CD14-positive monocyte (primary cell): Measurements from ENCODE around the gene IRF2. TPM values are rescaled to one million over a fixed set of nuclear protein-coding genes. Genes with fewer than 3 reads are reported as not detected.

Experiments used
- DNase-seq, 3 donors: peaks; one replicate each; pipeline ENCODE4 v3.0.0-alpha.2; 2011 to 2022
- H2AFZ ChIP-seq: 2 replicates; pipeline ENCODE4 v1.6.0; 2012; ENCODE audit warnings: mild to moderate bottlenecking, low read depth, low read length, inconsistent platforms; ENCODE audit not compliant: insufficient read depth, poor library complexity, severe bottlenecking
- H3K27ac ChIP-seq, 2 donors: 1 replicate in 1 of 2; 2 replicates in 1 of 2; pipeline ENCODE4 v1.5.1; 2012 to 2013; ENCODE audit warnings: low read length in 2 of 2, control low read depth in 1 of 2, inconsistent platforms in 1 of 2, low read depth in 1 of 2, mild to moderate bottlenecking in 1 of 2
- H3K27me3 ChIP-seq, 2 donors: one replicate each; pipeline versions ENCODE4 v1.6.0 to v1.6.1; 2011 to 2013; ENCODE audit warnings: low read length in 2 of 2; ENCODE audit not compliant: control insufficient read depth in 2 of 2, insufficient read depth in 2 of 2
- H3K36me3 ChIP-seq, 2 donors: replicated peaks in 1 of 2; 1 replicate in 1 of 2; 2 replicates in 1 of 2; pipeline versions ENCODE4 v1.5.1 to v1.6.1; 2012 to 2013; ENCODE audit warnings: low read length in 2 of 2, control low read depth in 1 of 2, inconsistent platforms in 1 of 2, mild to moderate bottlenecking in 1 of 2; ENCODE audit not compliant: insufficient read depth in 2 of 2, control insufficient read depth in 1 of 2
- H3K4me1 ChIP-seq, 2 donors: 1 replicate in 1 of 2; 2 replicates in 1 of 2; pipeline versions ENCODE4 v1.5.1 to v1.6.1; 2012 to 2013; ENCODE audit warnings: low read length in 2 of 2, control low read depth in 1 of 2, inconsistent platforms in 1 of 2, mild to moderate bottlenecking in 1 of 2, moderate library complexity in 1 of 2; ENCODE audit not compliant: insufficient read depth in 2 of 2, control insufficient read depth in 1 of 2
- H3K4me2 ChIP-seq: replicated peaks from 2 replicates; pipeline ENCODE3; 2012; ENCODE audit warnings: low read length, moderate library complexity, mild to moderate bottlenecking; ENCODE audit not compliant: poor library complexity, severe bottlenecking; ENCODE audit errors: extremely low read depth
- H3K4me3 ChIP-seq, 3 experiments: fragments of 200-600 bp in 1 of 3; sonication (generic) in 1 of 3; replicated peaks in 1 of 3; 1 replicate in 2 of 3; 2 replicates in 1 of 3; pipeline ENCODE4 v1.5.1; 2011 to 2013; ENCODE audit warnings: low read length in 3 of 3, mild to moderate bottlenecking in 3 of 3, control low read depth in 2 of 3, low read depth in 2 of 3, inconsistent platforms in 1 of 3, moderate library complexity in 1 of 3
- H3K79me2 ChIP-seq: 2 replicates; pipeline ENCODE4 v1.6.0; 2012; ENCODE audit warnings: mild to moderate bottlenecking, control low read depth, inconsistent platforms, low read length, moderate library complexity; ENCODE audit not compliant: insufficient read depth
- H3K9ac ChIP-seq: 2 replicates; pipeline ENCODE4 v1.6.0; 2017; ENCODE audit warnings: low read length, mild to moderate bottlenecking; ENCODE audit not compliant: insufficient read depth, poor library complexity, severe bottlenecking
- H3K9me3 ChIP-seq, 2 donors: replicated peaks in 1 of 2; 1 replicate in 1 of 2; 2 replicates in 1 of 2; pipeline versions ENCODE4 v1.5.1 to v1.6.1; 2012 to 2013; ENCODE audit warnings: low read length in 2 of 2, control low read depth in 1 of 2; ENCODE audit not compliant: control insufficient read depth in 1 of 2, insufficient read depth in 1 of 2
- H4K20me1 ChIP-seq: 2 replicates; pipeline ENCODE4 v1.6.0; 2012; ENCODE audit warnings: mild to moderate bottlenecking, low read length, control low read depth, moderate library complexity; ENCODE audit not compliant: insufficient read depth
- H3K27ac Mint-ChIP-seq, 7 donors: one replicate each; pipeline ENCODE4 v1.8.0; 2020; ENCODE audit warnings: mild to moderate bottlenecking in 7 of 7, mixed read lengths in 7 of 7, moderate library complexity in 6 of 7, inconsistent platforms in 2 of 7
- H3K27me3 Mint-ChIP-seq, 3 donors: one replicate each; pipeline ENCODE4 v1.8.0; 2021 to 2022; ENCODE audit warnings: low read depth in 3 of 3, mild to moderate bottlenecking in 3 of 3, mixed read lengths in 3 of 3, moderate library complexity in 3 of 3, inconsistent platforms in 1 of 3
- H3K36me3 Mint-ChIP-seq, 2 donors: one replicate each; pipeline ENCODE4 v1.8.0; 2020; ENCODE audit warnings: mixed read lengths in 2 of 2, inconsistent platforms in 1 of 2, mild to moderate bottlenecking in 1 of 2
- H3K4me1 Mint-ChIP-seq: one replicate; pipeline ENCODE4 v1.8.0; 2020; ENCODE audit warnings: mild to moderate bottlenecking, mixed read lengths
- H3K4me3 Mint-ChIP-seq, 2 donors: one replicate each; pipeline ENCODE4 v1.8.0; 2020; ENCODE audit warnings: mild to moderate bottlenecking in 2 of 2, mixed read lengths in 2 of 2, moderate library complexity in 1 of 2
- H3K9me3 Mint-ChIP-seq, 7 donors: one replicate each; pipeline ENCODE4 v1.8.0; 2020 to 2022; ENCODE audit warnings: mixed read lengths in 7 of 7, mild to moderate bottlenecking in 6 of 7, moderate library complexity in 6 of 7, inconsistent platforms in 2 of 7
- CTCF ChIP-seq: fragments of 200-600 bp; IDR thresholded peaks from one replicate; pipeline ENCODE4 v1.8.0; 2022; ENCODE audit warnings: antibody characterized with exemption, mild to moderate bottlenecking
- WGBS: methylation state at CpG from one replicate; pipeline ENCODE4 v1.1.5; 2013; ENCODE audit warnings: missing lambda C conversion rate; ENCODE audit not compliant: insufficient coverage; 5-methylcytosine and 5-hydroxymethylcytosine counted together
- intact Hi-C, 2 donors: fragments of 100-400 bp; cut with micrococcal nuclease; formaldehyde crosslinking; loops; one replicate each; pipeline versions ENCODE4 v1.15.0 to v1.15.1; 2023
- polyA plus RNA-seq, 3 donors: library from polyadenylated mRNA; depleted of rRNA in 1 of 3; unstranded in 2 of 3; stranded (reverse) in 1 of 3; fragments of 300-500 nt in 2 of 3; fragments of >200 nt in 1 of 3; fragmentation: Illumina TruSeq in 2 of 3; gene quantifications; 1 replicate in 2 of 3; 2 replicates in 1 of 3; pipeline ENCODE4 v1.2.3, GENCODE V29; 2012 to 2021

IRF2 gene
- polyA plus RNA-seq, 3 donors = 51.3 to 76.8 (median 56.1) TPM

DNA sequence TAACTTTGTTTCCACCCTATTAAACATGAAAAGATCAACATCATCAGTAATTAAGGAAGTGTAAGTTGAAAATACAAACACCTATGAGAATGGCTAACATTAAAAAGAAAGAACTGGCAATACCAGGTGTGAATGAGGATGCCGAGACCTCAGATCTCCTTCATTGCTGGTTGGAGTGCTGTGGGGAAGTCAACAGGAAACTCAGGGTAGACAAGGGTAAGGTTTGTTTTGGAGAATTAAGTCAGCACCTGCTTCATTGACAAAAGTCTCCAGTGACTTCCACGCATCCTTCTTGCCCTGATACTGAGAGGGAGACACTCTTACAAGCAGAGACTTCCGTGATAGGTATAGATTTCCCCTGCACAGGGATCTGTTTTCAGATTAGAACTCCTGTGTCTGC lies 106.1 kb downstream of the IRF2 start:
- no peaks in the 10 kb centered on the region for H3K36me3 ChIP-seq
- H3K4me1 ChIP-seq = peaks cover 21 to 25% of the 10 kb centered on the region in 2 donors
- no peak overlapping the region for H3K9ac ChIP-seq
- intact Hi-C loops = no loop called here
- no peak for DNase-seq
- H3K27me3 ChIP-seq = no peaks in the 10 kb centered on the region
- Mint-ChIP-seq H3K36me3 (peaks cover 2 to 6% of the 10 kb centered on the region in 2 donors), H3K9me3 (peaks cover 0 to 1% (median 0%) of the 10 kb centered on the region in 7 donors), H3K4me1 (peaks cover 31% of the 10 kb centered on the region), H3K27ac (no peak overlapping the region), H3K27me3 (peaks cover 0 to 1% (median 0%) of the 10 kb centered on the region in 3 donors), H3K4me3 (no peak overlapping the region)
- H3K9me3 ChIP-seq = no peaks in the 10 kb centered on the region
- no peak overlapping the region for H3K4me3 ChIP-seq
- no peak overlapping the region for H3K27ac ChIP-seq
- H3K79me2 ChIP-seq = no peaks in the 10 kb centered on the region
- no peak for TF ChIP-seq CTCF
- H4K20me1 ChIP-seq = no peaks in the 10 kb centered on the region
- H2AFZ ChIP-seq = no peak overlapping the region
- 100% methylated on average over 1 of the region's 3 CpGs for WGBS
- no peak overlapping the region for H3K4me2 ChIP-seq

DNA sequence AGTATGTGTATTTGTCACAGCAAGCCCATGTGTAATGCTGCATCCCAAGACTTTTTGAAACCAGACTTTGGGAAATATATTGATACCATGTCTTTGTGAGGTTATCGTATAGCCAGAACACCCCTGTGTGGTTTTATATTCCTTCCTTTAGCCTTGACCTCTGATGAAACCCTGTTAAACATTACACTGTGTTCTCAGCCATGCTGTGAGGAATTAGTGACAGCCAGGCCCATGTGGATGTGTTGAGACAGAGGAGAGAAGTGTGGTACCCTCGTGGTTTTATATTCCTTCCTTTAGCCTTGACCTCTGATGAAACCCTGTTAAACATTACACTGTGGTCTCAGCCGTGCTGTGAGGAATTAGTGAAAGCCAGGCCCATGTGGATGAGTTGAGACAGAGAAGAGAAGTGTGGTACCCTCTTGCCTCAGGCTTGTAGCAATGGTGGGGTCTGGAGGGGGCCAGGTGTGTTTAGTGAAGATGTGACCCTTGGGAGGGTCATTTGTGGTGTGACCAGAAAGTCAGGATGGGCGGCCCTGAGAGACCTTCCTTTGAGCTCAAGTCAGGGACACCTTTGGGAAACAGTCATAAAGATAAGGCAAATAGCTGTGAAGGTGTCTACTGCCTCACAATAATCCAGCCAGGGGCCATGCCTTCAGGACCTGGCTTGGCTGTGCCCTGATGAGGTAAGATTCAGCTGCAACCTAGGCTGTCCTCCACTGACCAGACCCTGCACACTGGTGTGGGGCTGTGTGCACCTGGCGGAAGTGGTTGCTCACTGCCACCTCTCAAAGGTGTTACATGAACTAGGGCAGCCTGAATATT lies 110.0 kb downstream of the IRF2 start:
- Mint-ChIP-seq H3K27ac (peak overlapping the region in 2 of 7 donors; percentile 26 to 69), H3K27me3 (peaks cover 0 to 2% (median 1%) of the 10 kb centered on the region in 3 donors), H3K9me3 (peaks cover 0 to 2% (median 0%) of the 10 kb centered on the region in 7 donors), H3K4me1 (peaks cover 25% of the 10 kb centered on the region), H3K36me3 (peaks cover 0 to 6% of the 10 kb centered on the region in 2 donors), H3K4me3 (no peak overlapping the region)
- intact Hi-C loops = no loop called here
- TF ChIP-seq CTCF = no peak
- H3K9ac ChIP-seq = no peak overlapping the region
- H3K4me3 ChIP-seq = no peak overlapping the region
- H3K4me1 ChIP-seq = peaks cover 12 to 22% of the 10 kb centered on the region in 2 donors
- no peaks in the 10 kb centered on the region for H4K20me1 ChIP-seq
- WGBS = 43% methylated on average over 2 of the region's 5 CpGs
- H2AFZ ChIP-seq = no peak overlapping the region
- H3K4me2 ChIP-seq = no peak overlapping the region
- H3K27me3 ChIP-seq = no peaks in the 10 kb centered on the region
- no peak for DNase-seq
- peak overlapping the region in 1 of 2 donors; percentile 8 for H3K27ac ChIP-seq
- no peaks in the 10 kb centered on the region for H3K9me3 ChIP-seq
- no peaks in the 10 kb centered on the region for H3K36me3 ChIP-seq
- H3K79me2 ChIP-seq = no peaks in the 10 kb centered on the region
